GM19238 (cell line): ENCODE data around the gene ARHGAP12.
"Not testable (repeated sequence)": the region's sequence is repeated elsewhere in the genome, so short reads cannot be mapped to it uniquely, and the experiment has no call there.

Experiments used
- DNase-seq: peaks from one replicate; pipeline ENCODE4 v3.0.0; 2011; ENCODE audit warnings: low spot score; ENCODE audit not compliant: insufficient read length

Gene ARHGAP12

GRCh38 chr10:31928549-31929260, at the start of gene ARHGAP12:
ARHGAP12 (minus strand) TSS chr10:31928831; CDS start chr10:31908855, 19,976 bp downstream.
- DNase-seq: peak; percentile 70

- no peak for DNase-seq
Observed at GRCh38 chr10:31978156-31978483, 49.5 kb upstream of the ARHGAP12 start.

GRCh38 chr10:31977440-31978155, 49.0 kb upstream of the ARHGAP12 start:
- no peak for DNase-seq

- DNase-seq: no peak
Observed at GRCh38 chr10:31975157-31975765, 46.6 kb upstream of the ARHGAP12 start.

- DNase-seq: no peak
Observed at GRCh38 chr10:31974434-31975124, 45.9 kb upstream of the ARHGAP12 start.

- DNase-seq: no peak
Observed at GRCh38 chr10:31972519-31973041, 43.9 kb upstream of the ARHGAP12 start.

- not testable (repeated sequence) for DNase-seq
Observed at GRCh38 chr10:31969847-31970246, 41.2 kb upstream of the ARHGAP12 start.

- DNase-seq: no peak
Observed at GRCh38 chr10:31963589-31963980, 35.0 kb upstream of the ARHGAP12 start.

- DNase-seq: no peak
Observed at GRCh38 chr10:31962826-31963588, 34.4 kb upstream of the ARHGAP12 start.

- DNase-seq: no peak
Observed at GRCh38 chr10:31961277-31962074, 32.8 kb upstream of the ARHGAP12 start.

GRCh38 chr10:31959461-31960173, 31.0 kb upstream of the ARHGAP12 start:
- DNase-seq: no peak

GRCh38 chr10:31958856-31959255, 30.2 kb upstream of the ARHGAP12 start:
- DNase-seq: no peak

- DNase-seq: no peak
Observed at GRCh38 chr10:31956200-31956946, 27.7 kb upstream of the ARHGAP12 start.

- no peak for DNase-seq
Observed at GRCh38 chr10:31954410-31955191, 26.0 kb upstream of the ARHGAP12 start.

GRCh38 chr10:31953480-31953879, 24.8 kb upstream of the ARHGAP12 start:
- no peak for DNase-seq

- no peak for DNase-seq
Observed at GRCh38 chr10:31953080-31953479, 24.4 kb upstream of the ARHGAP12 start.

GRCh38 chr10:31952066-31952465, 23.4 kb upstream of the ARHGAP12 start:
- DNase-seq: no peak

GRCh38 chr10:31949266-31949665, 20.6 kb upstream of the ARHGAP12 start:
- no peak for DNase-seq
